ENCODE data around the gene MYDGF.
"Not testable (repeated sequence)": the region's sequence is repeated elsewhere in the genome, so short reads cannot be mapped to it uniquely, and the experiment has no call there.

DNA sequence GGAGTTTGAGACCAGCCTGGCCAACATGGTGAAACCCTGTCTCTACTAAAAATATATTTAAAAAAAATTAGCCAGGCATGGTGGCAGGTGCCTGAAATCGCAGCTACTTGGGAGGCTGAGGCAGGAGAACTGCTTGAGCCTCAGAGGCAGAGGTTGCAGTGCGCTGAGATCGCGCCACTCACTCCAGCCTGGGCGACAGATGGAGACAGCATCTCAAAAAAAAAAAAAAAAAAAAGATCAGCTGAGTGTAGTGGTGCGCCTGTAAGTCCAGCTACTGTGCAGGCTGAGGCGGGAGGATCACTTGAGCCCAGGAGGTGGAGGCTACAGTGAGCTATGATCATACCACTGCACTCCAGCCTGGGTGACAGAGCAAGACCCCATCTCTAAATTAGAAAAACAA lies 9.9 kb upstream of the MYDGF start:
- not testable (repeated sequence) for TF ChIP-seq POLR2A, POLR2AphosphoS5 (IDR thresholded peaks at IDR 0.05; ENCODE audit: low read depth, low read length)
